H1 (cell line): ENCODE data around the gene ATM. TPM values are rescaled to one million over a fixed set of nuclear protein-coding genes. Genes with fewer than 3 reads are reported as not detected.

Source experiments
- CTCF ChIA-PET: fragments of 300-600 bp; sonication (Branson Sonifier 250); formaldehyde crosslinking; loops from one replicate; lab custom pipeline; 2021; ENCODE audit not compliant: partially characterized antibody; lab: Charles Lee
- POLR2A ChIA-PET: fragments of 300-600 bp; sonication (Branson Sonifier 250); formaldehyde crosslinking; loops from one replicate; lab custom pipeline; 2021; ENCODE audit warnings: inconsistent platforms; ENCODE audit not compliant: partially characterized antibody; lab: Charles Lee
- DNase-seq, 2 experiments: peaks; one replicate each; pipeline versions ENCODE4 v3.0.0 to v3.0.0-alpha.2; 2010 to 2022; ENCODE audit warnings: low spot score in 2 of 2, low read depth in 1 of 2, mixed read lengths in 1 of 2
- FAIRE-seq: peaks from 2 replicates; lab custom pipeline; 2011; peaks lifted over from hg19 to GRCh38; lab: Jason Lieb, UNC
- H2AFZ ChIP-seq: 2 replicates; pipeline ENCODE4 v1.8.1; 2012; ENCODE audit warnings: low read length, inconsistent platforms
- H2AK5ac ChIP-seq: 2 replicates; pipeline ENCODE4 v1.6.1; 2013; ENCODE audit warnings: low read depth, low read length
- H2BK120ac ChIP-seq: replicated peaks from 2 replicates; pipeline ENCODE3; 2013; ENCODE audit warnings: low read depth, low read length, inconsistent platforms
- H2BK12ac ChIP-seq: 2 replicates; pipeline ENCODE4 v1.6.1; 2013; ENCODE audit warnings: low read depth, low read length
- H2BK15ac ChIP-seq: 2 replicates; pipeline ENCODE4 v1.6.1; 2013; ENCODE audit warnings: low read length
- H2BK20ac ChIP-seq: 2 replicates; pipeline ENCODE4 v1.6.1; 2013; ENCODE audit warnings: low read length
- H2BK5ac ChIP-seq: 2 replicates; pipeline ENCODE4 v1.6.1; 2013; ENCODE audit warnings: low read depth, low read length
- H3K14ac ChIP-seq: 2 replicates; pipeline ENCODE4 v1.6.1; 2013; ENCODE audit warnings: inconsistent platforms; ENCODE audit not compliant: insufficient read length
- H3K18ac ChIP-seq: 2 replicates; pipeline ENCODE4 v1.6.1; 2013; ENCODE audit warnings: low read length; ENCODE audit errors: extremely low read depth
- H3K23ac ChIP-seq: 2 replicates; pipeline ENCODE4 v1.6.1; 2013; ENCODE audit warnings: inconsistent platforms; ENCODE audit not compliant: insufficient read length
- H3K23me2 ChIP-seq: 2 replicates; pipeline ENCODE4 v1.6.1; 2013; ENCODE audit warnings: low read depth, low read length
- H3K27ac ChIP-seq: 2 replicates; pipeline ENCODE4 v1.6.1; 2011; ENCODE audit warnings: low read depth, low read length, inconsistent platforms
- H3K27me3 ChIP-seq, 4 experiments: replicated peaks in 1 of 4; 1 replicate in 1 of 4; 2 replicates in 3 of 4; pipeline versions ENCODE4 v1.6.1 to v1.8.1; 2011 to 2013; ENCODE audit warnings: low read length in 3 of 4, mild to moderate bottlenecking in 3 of 4, inconsistent platforms in 2 of 4, mixed read lengths in 2 of 4, moderate library complexity in 1 of 4; ENCODE audit not compliant: control insufficient read depth in 3 of 4, insufficient read depth in 3 of 4; ENCODE audit errors: extremely low read depth in 1 of 4
- H3K36me3 ChIP-seq, 4 experiments: 2 replicates each; pipeline versions ENCODE4 v1.6.1 to v1.8.1; 2011 to 2013; ENCODE audit warnings: mild to moderate bottlenecking in 4 of 4, low read length in 3 of 4, moderate library complexity in 2 of 4, control low read depth in 1 of 4, inconsistent platforms in 1 of 4; ENCODE audit not compliant: insufficient read depth in 4 of 4, control insufficient read depth in 2 of 4
- H3K4ac ChIP-seq: replicated peaks from 2 replicates; pipeline ENCODE3; 2013; ENCODE audit warnings: low read length, low read depth, mixed read lengths, inconsistent platforms; ENCODE audit not compliant: insufficient read length
- H3K4me1 ChIP-seq, 4 experiments: replicated peaks in 1 of 4; 1 replicate in 1 of 4; 2 replicates in 3 of 4; pipeline versions ENCODE4 v1.6.1 to v1.8.1; 2011 to 2013; ENCODE audit warnings: low read length in 3 of 4, inconsistent platforms in 2 of 4, mixed read lengths in 1 of 4; ENCODE audit not compliant: insufficient read depth in 4 of 4, control insufficient read depth in 3 of 4
- H3K4me2 ChIP-seq, 2 experiments: 2 replicates each; pipeline versions ENCODE4 v1.6.1 to v1.8.1; 2011 to 2013; ENCODE audit warnings: low read depth in 2 of 2, low read length in 2 of 2, control low read depth in 1 of 2, inconsistent platforms in 1 of 2, mild to moderate bottlenecking in 1 of 2; ENCODE audit not compliant: insufficient read depth in 1 of 2
- H3K4me3 ChIP-seq, 4 experiments: fragments of 200-600, 300-600 bp in 1 of 4; sonication (generic), shearing (Covaris generic), sonication (Bioruptor Twin) in 1 of 4; 2 replicates each; pipeline versions ENCODE4 v1.5.1 to v1.8.1; 2011 to 2016; ENCODE audit warnings: low read length in 4 of 4, low read depth in 3 of 4, control low read depth in 2 of 4, inconsistent platforms in 2 of 4, mild to moderate bottlenecking in 2 of 4, mixed read lengths in 1 of 4, moderate library complexity in 1 of 4; ENCODE audit not compliant: insufficient read depth in 2 of 4; ENCODE audit errors: extremely low read depth in 1 of 4
- H3K56ac ChIP-seq: replicated peaks from 2 replicates; pipeline ENCODE3; 2013; ENCODE audit warnings: low read depth, mild to moderate bottlenecking, mixed read lengths, low read length, inconsistent platforms; ENCODE audit not compliant: insufficient read length
- H3K79me1 ChIP-seq: 2 replicates; pipeline ENCODE4 v1.6.1; 2013; ENCODE audit warnings: low read depth, low read length, control low read depth
- H3K79me2 ChIP-seq, 2 experiments: 2 replicates each; pipeline versions ENCODE4 v1.6.1 to v1.8.1; 2012 to 2013; ENCODE audit warnings: low read length in 2 of 2, mild to moderate bottlenecking in 2 of 2, inconsistent platforms in 1 of 2; ENCODE audit not compliant: insufficient read depth in 2 of 2, control insufficient read depth in 1 of 2
- H3K9ac ChIP-seq, 4 experiments: replicated peaks in 1 of 4; 1 replicate in 1 of 4; 2 replicates in 3 of 4; pipeline versions ENCODE4 v1.6.1 to v1.8.1; 2011 to 2013; ENCODE audit warnings: low read depth in 3 of 4, low read length in 3 of 4, control low read depth in 2 of 4, mild to moderate bottlenecking in 2 of 4, moderate library complexity in 2 of 4, inconsistent platforms in 1 of 4; ENCODE audit errors: extremely low read depth in 1 of 4
- H3K9me3 ChIP-seq, 2 experiments: 2 replicates each; pipeline versions ENCODE4 v1.6.1 to v1.8.1; 2012 to 2013; ENCODE audit warnings: mild to moderate bottlenecking in 2 of 2, moderate library complexity in 2 of 2, control low read depth in 1 of 2, inconsistent platforms in 1 of 2, low read depth in 1 of 2, low read length in 1 of 2, mixed read lengths in 1 of 2; ENCODE audit not compliant: insufficient read depth in 2 of 2
- H4K20me1 ChIP-seq, 2 experiments: replicated peaks in 1 of 2; 2 replicates each; pipeline versions ENCODE3 to v1.8.1; 2011 to 2013; ENCODE audit warnings: inconsistent platforms in 2 of 2, low read length in 2 of 2, mild to moderate bottlenecking in 1 of 2; ENCODE audit not compliant: insufficient read depth in 2 of 2, control insufficient read depth in 1 of 2
- H4K5ac ChIP-seq: 2 replicates; pipeline ENCODE4 v1.6.1; 2013; ENCODE audit warnings: low read length, low read depth, mixed read lengths, inconsistent platforms; ENCODE audit not compliant: insufficient read length
- H4K8ac ChIP-seq: 2 replicates; pipeline ENCODE4 v1.8.0; 2013; ENCODE audit warnings: mild to moderate bottlenecking, moderate library complexity, low read length, inconsistent platforms; ENCODE audit not compliant: insufficient read depth; ENCODE audit errors: extremely low read depth
- H4K91ac ChIP-seq: replicated peaks from 2 replicates; pipeline ENCODE3; 2013; ENCODE audit warnings: low read length, mixed read lengths, inconsistent platforms; ENCODE audit not compliant: insufficient read length
- PHF8 ChIP-seq: fragments of 200-600 bp; sonication (generic); conservative IDR thresholded peaks from 2 replicates; pipeline ENCODE4 v1.7.1; 2012; ENCODE audit warnings: low read depth, mild to moderate bottlenecking, inconsistent platforms, low read length, moderate library complexity
- RAD21 ChIP-seq, 2 experiments: IDR thresholded peaks in 1 of 2; conservative IDR thresholded peaks in 1 of 2; 2 replicates each; pipeline ENCODE4 v1.6.1; 2011; ENCODE audit warnings: low read depth in 2 of 2, low read length in 2 of 2, improper control_type of control experiment in 1 of 2, inconsistent platforms in 1 of 2, mild to moderate bottlenecking in 1 of 2, moderate library complexity in 1 of 2
- USF2 ChIP-seq: IDR thresholded peaks from 2 replicates; pipeline ENCODE4 v1.6.1; 2011; ENCODE audit warnings: low read length, improper control_type of control experiment
- WGBS, 2 experiments: shearing (Covaris generic) in 1 of 2; methylation state at CpG; one replicate each; pipeline versions ENCODE4 v1.1.6 to v1.1.7; 2013 to 2015; ENCODE audit warnings: low lambda C conversion rate in 2 of 2, mixed read lengths in 2 of 2, inconsistent platforms in 1 of 2, low coverage in 1 of 2, missing lambda C conversion rate in 1 of 2; ENCODE audit not compliant: insufficient replicate concordance in 2 of 2, insufficient coverage in 1 of 2, insufficient read length in 1 of 2; ENCODE audit errors: extremely low coverage in 1 of 2, missing lambda C conversion rate in 1 of 2; 5-methylcytosine and 5-hydroxymethylcytosine counted together
- polyA plus RNA-seq, 7 experiments: library from polyadenylated mRNA; depleted of rRNA in 3 of 7; stranded (reverse) in 5 of 7; unstranded in 2 of 7; fragments of >200 nt in 5 of 7; fragments of 200-250 nt in 2 of 7; gene quantifications; 1 replicate in 5 of 7; 2 replicates in 1 of 7; 4 replicates in 1 of 7; pipeline versions ENCODE4 v1.2.1 to v1.2.3, GENCODE V29; 2011 to 2013; ENCODE audit warnings: missing spikeins in 2 of 7, mixed read lengths in 2 of 7
- total RNA-seq: library from RNA; stranded (reverse); fragmentation: NEBNext Ultra II Directional; extraction: Animal tissue kit (Norgen Biotek cat#: 25700); gene quantifications from 2 replicates; pipeline ENCODE4 v1.2.1, GENCODE V29; 2021

ATM gene
- total and polyA plus RNA-seq, 2 of the 8 experiments (the other 6 are each of a cell fraction or from before 2014, with no cell fraction given) = 14.9 to 55.4 TPM

GRCh38 chr11:108196901-108197300, 26.0 kb upstream of the ATM start:
- H4K20me1 ChIP-seq = peaks cover 0 to 6% of the 10 kb centered on the region in 2 experiments
- CTCF ChIA-PET = interaction anchor here (0.6 kb wide), 1 partner anchor 458 kb away, joined by 3 read pairs; no protein-coding TSS in a partner anchor
- WGBS, 2 experiments = 94% methylated on average over 3 of the region's 3 CpGs; no CpG with 5 or more reads in 1 of the 2 experiments
- H4K8ac ChIP-seq = no peak overlapping the region
- H3K4me2 ChIP-seq = no peak overlapping the region
- no peak overlapping the region for H2BK120ac ChIP-seq
- no peaks in the 10 kb centered on the region for H3K27me3 ChIP-seq
- no peak overlapping the region for H3K4ac ChIP-seq
- H4K5ac ChIP-seq = no peak overlapping the region
- no peaks in the 10 kb centered on the region for H3K23me2 ChIP-seq
- peaks cover 0 to 9% (median 2%) of the 10 kb centered on the region in 4 experiments; a peak in 1 of 7 replicates for H3K4me1 ChIP-seq
- no peak overlapping the region for H3K18ac ChIP-seq
- no peak for TF ChIP-seq USF2
- TF ChIP-seq RAD21 (IDR thresholded peaks at IDR 0.05 in 1 of 2, conservative IDR thresholded peaks at IDR 0.05 in 1 of 2; ENCODE audit: low read depth in 2 of 2, low read length in 2 of 2) = no peak
- no peak for TF ChIP-seq PHF8
- TF ChIP-seq, all 59 proteins: peak for 0
- DNase-seq = no peak
- no peak for FAIRE-seq
- Histone ChIP-seq H3K36me3 (peaks cover 2 to 51% (median 16%) of the 10 kb centered on the region in 4 experiments; a peak in 7 of 8 replicates), H3K9ac (no peak overlapping the region), H2AK5ac (no peak overlapping the region), H3K79me1 (peaks cover 13% of the 10 kb centered on the region; the same call in 1 of the 2 replicates), H3K9me3 (no peaks in the 10 kb centered on the region), H3K56ac (no peak overlapping the region), H3K79me2 (peaks cover 0 to 49% of the 10 kb centered on the region in 2 experiments; a peak in 2 of 4 replicates), H2AFZ (no peak overlapping the region), H3K4me3 (no peak overlapping the region), H2BK12ac (no peak overlapping the region), H2BK20ac (no peak overlapping the region), H4K91ac (no peak overlapping the region), H2BK15ac (no peak overlapping the region), H3K14ac (no peak overlapping the region), H3K23ac (no peak overlapping the region), H3K27ac (no peak overlapping the region), H2BK5ac (no peak overlapping the region)
- POLR2A ChIA-PET = interaction anchor here (0.6 to 1.3 kb wide), 2 partner anchors 22 to 110 kb away, joined by 3 read pairs; no protein-coding TSS in a partner anchor
